Naive thymus-derived CD4-positive, alpha-beta T cell (primary cell): ENCODE measurements around the gene MFNG. TPM values are rescaled to one million over a fixed set of nuclear protein-coding genes. Genes with fewer than 3 reads are reported as not detected.

Source experiments
- ATAC-seq: fragments of 150-1000 bp; cut with Tn5 transposase; 2 replicates; pipeline ENCODE4 v1.10.0; 2021; ENCODE audit warnings: mild to moderate bottlenecking, moderate library complexity
- CTCF ChIA-PET: fragments of 350-600 bp; sonication (Branson Sonifier 250); formaldehyde crosslinking; loops from one replicate; lab custom pipeline; 2021; ENCODE audit warnings: antibody characterized with exemption; lab: Charles Lee
- POLR2A ChIA-PET: fragments of 350-600 bp; sonication (Branson Sonifier 250); formaldehyde crosslinking; loops from one replicate; lab custom pipeline; 2021; ENCODE audit warnings: antibody characterized with exemption, inconsistent platforms; lab: Charles Lee
- DNase-seq, 9 donors: peaks; one replicate each; pipeline versions ENCODE4 v3.0.0 to v3.0.0-alpha.2; 2020 to 2022; ENCODE audit warnings: mixed read lengths in 1 of 9
- H3K27ac ChIP-seq: one replicate; pipeline ENCODE4 v1.7.0; 2013; ENCODE audit warnings: mild to moderate bottlenecking, low read depth, low read length, moderate library complexity
- H3K27me3 ChIP-seq, 2 donors: one replicate each; pipeline ENCODE4 v1.7.0; 2013; ENCODE audit warnings: low read length in 2 of 2, mild to moderate bottlenecking in 2 of 2, moderate library complexity in 2 of 2; ENCODE audit not compliant: control insufficient read depth in 2 of 2, insufficient read depth in 2 of 2
- H3K36me3 ChIP-seq, 3 experiments: 1 replicate in 2 of 3; 2 replicates in 1 of 3; pipeline ENCODE4 v1.7.0; 2013; ENCODE audit warnings: low read length in 3 of 3, mild to moderate bottlenecking in 3 of 3, moderate library complexity in 1 of 3; ENCODE audit not compliant: insufficient read depth in 3 of 3, control insufficient read depth in 2 of 3
- H3K4me1 ChIP-seq, 2 donors: one replicate each; pipeline ENCODE4 v1.7.0; 2013; ENCODE audit warnings: low read length in 2 of 2, mild to moderate bottlenecking in 2 of 2, moderate library complexity in 1 of 2; ENCODE audit not compliant: control insufficient read depth in 2 of 2, insufficient read depth in 2 of 2
- H3K4me3 ChIP-seq: 2 replicates; pipeline ENCODE4 v1.7.0; 2013; ENCODE audit warnings: mild to moderate bottlenecking, low read length
- H3K9me3 ChIP-seq, 3 experiments: 1 replicate in 2 of 3; 2 replicates in 1 of 3; pipeline ENCODE4 v1.7.0; 2013; ENCODE audit warnings: low read length in 3 of 3; ENCODE audit not compliant: control insufficient read depth in 2 of 3
- H3K27ac Mint-ChIP-seq, 9 donors: one replicate each; pipeline ENCODE4 v1.8.0; 2020 to 2022; ENCODE audit warnings: mixed read lengths in 9 of 9, mild to moderate bottlenecking in 8 of 9, moderate library complexity in 5 of 9, inconsistent platforms in 2 of 9
- H3K27me3 Mint-ChIP-seq, 5 donors: one replicate each; pipeline ENCODE4 v1.8.0; 2021 to 2022; ENCODE audit warnings: mixed read lengths in 5 of 5, mild to moderate bottlenecking in 1 of 5
- H3K36me3 Mint-ChIP-seq, 5 donors: one replicate each; pipeline ENCODE4 v1.8.0; 2020 to 2022; ENCODE audit warnings: mixed read lengths in 5 of 5, mild to moderate bottlenecking in 3 of 5, inconsistent platforms in 1 of 5
- H3K4me1 Mint-ChIP-seq, 7 donors: one replicate each; pipeline ENCODE4 v1.8.0; 2020 to 2022; ENCODE audit warnings: mixed read lengths in 7 of 7, mild to moderate bottlenecking in 3 of 7, inconsistent platforms in 1 of 7
- H3K4me3 Mint-ChIP-seq, 10 donors: one replicate each; pipeline ENCODE4 v1.8.0; 2020 to 2022; ENCODE audit warnings: mild to moderate bottlenecking in 10 of 10, mixed read lengths in 10 of 10, moderate library complexity in 6 of 10, inconsistent platforms in 2 of 10
- H3K9me3 Mint-ChIP-seq, 11 donors: one replicate each; pipeline ENCODE4 v1.8.0; 2020 to 2022; ENCODE audit warnings: mixed read lengths in 11 of 11, mild to moderate bottlenecking in 4 of 11, inconsistent platforms in 1 of 11, moderate library complexity in 1 of 11
- intact Hi-C, 2 donors: fragments of 100-400 bp; cut with micrococcal nuclease; formaldehyde crosslinking; loops; one replicate each; pipeline ENCODE4 v1.15.1; 2023
- polyA plus RNA-seq, 2 donors: library from polyadenylated mRNA; unstranded; fragments of 300-500 nt; fragmentation: Illumina TruSeq; gene quantifications; one replicate each; pipeline ENCODE4 v1.2.3, GENCODE V29; 2021
- total RNA-seq, 6 experiments: library from RNA in 5 of 6; stranded (reverse) in 5 of 6; gene quantifications; 1 replicate in 5 of 6; 2 replicates in 1 of 6; pipeline ENCODE4 v1.2.3 and lab custom pipeline; 2021 to 2026

MFNG gene
- total and polyA plus RNA-seq, 7 experiments from 2014 or later = 146 to 449 (median 216) TPM

- H3K9me3 Mint-ChIP-seq = no peaks in the 10 kb centered on the region
- POLR2A ChIA-PET = interaction anchor here (1.0 kb wide), 1 partner anchor 255 kb away, joined by 3 read pairs; no protein-coding TSS in a partner anchor
- peaks cover 31 to 61% (median 53%) of the 10 kb centered on the region in 7 donors for H3K4me1 Mint-ChIP-seq
Observed at GRCh38 chr22:37491559-37492427, 5.6 kb upstream of the MFNG start.

GRCh38 chr22:37491106-37491505, 4.9 kb upstream of the MFNG start:
- ChIA-PET POLR2A (interaction anchor here (1.0 kb wide), 1 partner anchor 254 kb away, joined by 3 read pairs; no protein-coding TSS in a partner anchor), CTCF (interaction anchor here (0.6 kb wide), 2 partner anchors 27 to 321 kb away, joined by 3 to 8 read pairs; no protein-coding TSS in a partner anchor)
- peaks cover 36 to 66% (median 58%) of the 10 kb centered on the region in 7 donors for H3K4me1 Mint-ChIP-seq

More at GRCh38 chr22:37491559-37492427, 5.6 kb upstream of the MFNG start:
- Histone ChIP-seq H3K27ac (no peak overlapping the region), H3K27me3 (no peaks in the 10 kb centered on the region), H3K4me1 (peaks cover 9 to 33% of the 10 kb centered on the region in 2 donors), H3K36me3 (no peaks in the 10 kb centered on the region), H3K4me3 (no peak overlapping the region), H3K9me3 (no peaks in the 10 kb centered on the region)
- Mint-ChIP-seq H3K27ac (peak overlapping the region in 3 of 9 donors; percentile 24 to 80 (median 58)), H3K27me3 (no peaks in the 10 kb centered on the region), H3K36me3 (no peaks in the 10 kb centered on the region), H3K4me3 (peak overlapping the region in 1 of 10 donors; percentile 34)
- DNase-seq (no peak), ATAC-seq (no peak)
- intact Hi-C loops = no loop called here
- CTCF ChIA-PET = interaction anchor here (0.6 to 3.0 kb wide), 6 partner anchors 18 to 322 kb away, joined by 3 to 35 read pairs (median 4); no protein-coding TSS in a partner anchor

GRCh38 chr22:37489983-37490382, 3.8 kb upstream of the MFNG start:
- H3K36me3 Mint-ChIP-seq = peaks cover 0 to 2% (median 0%) of the 10 kb centered on the region in 5 donors
- ChIA-PET CTCF (interaction anchor here (1.3 to 1.4 kb wide), 2 partner anchors 17 to 117 kb away, joined by 3 to 6 read pairs; no protein-coding TSS in a partner anchor), POLR2A (no interaction called here)
- Histone ChIP-seq H3K4me1 (peaks cover 13 to 37% of the 10 kb centered on the region in 2 donors), H3K9me3 (no peaks in the 10 kb centered on the region), H3K36me3 (peaks cover 0 to 13% (median 0%) of the 10 kb centered on the region in 3 experiments), H3K4me3 (no peak overlapping the region), H3K27ac (no peak overlapping the region), H3K27me3 (no peaks in the 10 kb centered on the region)
- no peaks in the 10 kb centered on the region for H3K27me3 Mint-ChIP-seq
- DNase-seq (no peak), ATAC-seq (no peak)
- peaks cover 0 to 2% (median 0%) of the 10 kb centered on the region in 11 donors for H3K9me3 Mint-ChIP-seq
- peak overlapping the region in 7 of 9 donors; percentile 38 to 98 (median 90) for H3K27ac Mint-ChIP-seq
- intact Hi-C loops = loop anchor here (5.0 to 10.0 kb wide), 4 partner anchors 75 to 965 kb away; partner anchors contain the start of genes CDC42EP1 (in 1 of the 2) and EIF3D (in 1 of the 2)
- peak overlapping the region in 2 of 10 donors; percentile 33 to 43 for H3K4me3 Mint-ChIP-seq
- peaks cover 36 to 66% (median 58%) of the 10 kb centered on the region in 7 donors for H3K4me1 Mint-ChIP-seq

More at GRCh38 chr22:37491106-37491505, 4.9 kb upstream of the MFNG start:
- Histone ChIP-seq H3K27ac (no peak overlapping the region), H3K4me3 (no peak overlapping the region), H3K4me1 (peaks cover 13 to 37% of the 10 kb centered on the region in 2 donors), H3K27me3 (no peaks in the 10 kb centered on the region), H3K9me3 (no peaks in the 10 kb centered on the region), H3K36me3 (peaks cover 0 to 2% (median 0%) of the 10 kb centered on the region in 3 experiments)
- intact Hi-C loops = no loop called here
- Mint-ChIP-seq H3K4me3 (no peak overlapping the region), H3K9me3 (no peaks in the 10 kb centered on the region), H3K27me3 (no peaks in the 10 kb centered on the region), H3K36me3 (no peaks in the 10 kb centered on the region), H3K27ac (peak overlapping the region in 2 of 9 donors; percentile 94 to 98)
- no peak for DNase-seq
- ATAC-seq = no peak

GRCh38 chr22:37488337-37489135, 2.4 kb upstream of the MFNG start:
- Histone ChIP-seq H3K4me1 (peaks cover 16 to 45% of the 10 kb centered on the region in 2 donors), H3K27me3 (no peaks in the 10 kb centered on the region), H3K27ac (no peak overlapping the region), H3K36me3 (peaks cover 0 to 13% (median 0%) of the 10 kb centered on the region in 3 experiments), H3K9me3 (no peaks in the 10 kb centered on the region), H3K4me3 (no peak overlapping the region)
- H3K27me3 Mint-ChIP-seq = no peaks in the 10 kb centered on the region
- H3K9me3 Mint-ChIP-seq = peaks cover 0 to 9% (median 0%) of the 10 kb centered on the region in 11 donors
- intact Hi-C loops = loop anchor here (5.0 to 10.0 kb wide), 4 partner anchors 76 to 964 kb away; partner anchors contain the start of genes CDC42EP1 (in 1 of the 2) and EIF3D (in 1 of the 2)
- peak overlapping the region; percentile 50 to 98 (median 95) for H3K27ac Mint-ChIP-seq
- ATAC-seq (no peak), DNase-seq (no peak)
- CTCF ChIA-PET = interaction anchor here (1.2 to 1.4 kb wide), 2 partner anchors 10 to 118 kb away, joined by 3 read pairs; no protein-coding TSS in a partner anchor
- POLR2A ChIA-PET = interaction anchor here (0.6 kb wide), 1 partner anchor 124 kb away, joined by 3 read pairs; no protein-coding TSS in a partner anchor
- peaks cover 0 to 12% (median 0%) of the 10 kb centered on the region in 5 donors for H3K36me3 Mint-ChIP-seq
- peaks cover 45 to 73% (median 63%) of the 10 kb centered on the region in 7 donors for H3K4me1 Mint-ChIP-seq
- peak overlapping the region in 9 of 10 donors; percentile 29 to 95 (median 59) for H3K4me3 Mint-ChIP-seq

GRCh38 chr22:37487571-37487970, 1.4 kb upstream of the MFNG start:
- peaks cover 47 to 73% (median 63%) of the 10 kb centered on the region in 7 donors for H3K4me1 Mint-ChIP-seq

More at GRCh38 chr22:37487571-37487970, 1.4 kb upstream of the MFNG start:
- POLR2A ChIA-PET = interaction anchor here (1.6 to 4.0 kb wide), 3 partner anchors 10 to 244 kb away, joined by 5 to 47 read pairs (median 37); partner anchors contain the start of genes GGA1 and RAC2
- Histone ChIP-seq H3K27me3 (no peaks in the 10 kb centered on the region), H3K27ac (peak overlapping the region; percentile 86), H3K9me3 (no peaks in the 10 kb centered on the region), H3K36me3 (peaks cover 0 to 20% (median 2%) of the 10 kb centered on the region in 3 experiments), H3K4me3 (no peak overlapping the region), H3K4me1 (peaks cover 25 to 48% of the 10 kb centered on the region in 2 donors)
- intact Hi-C loops = loop anchor here (5.0 to 10.0 kb wide), 4 partner anchors 77 to 963 kb away; partner anchors contain the start of genes CDC42EP1 (in 1 of the 2) and EIF3D (in 1 of the 2)
- Mint-ChIP-seq H3K4me3 (peak overlapping the region; percentile 91 to 99 (median 96)), H3K27ac (peak overlapping the region; percentile 80 to 98 (median 95)), H3K36me3 (peaks cover 0 to 16% (median 4%) of the 10 kb centered on the region in 5 donors), H3K27me3 (no peaks in the 10 kb centered on the region), H3K9me3 (peaks cover 0 to 9% (median 0%) of the 10 kb centered on the region in 11 donors)
- DNase-seq (no peak), ATAC-seq (no peak)
- CTCF ChIA-PET = interaction anchor here (1.2 to 2.3 kb wide), 4 partner anchors 11 to 58 kb away, joined by 3 to 11 read pairs (median 8); no protein-coding TSS in a partner anchor
